Liver (tissue), 9 donors: Measurements from ENCODE around the gene THSD4. TPM values are rescaled to one million over a fixed set of nuclear protein-coding genes. Genes with fewer than 3 reads are reported as not detected.

Experiments
- DNase-seq: peaks from one replicate; pipeline ENCODE4 v3.0.0-alpha.2; 2017; ENCODE audit warnings: low spot score
- H3K27ac ChIP-seq, 2 donors: one replicate each; pipeline ENCODE4 v1.7.0; 2013; ENCODE audit warnings: inconsistent platforms in 2 of 2, low read length in 2 of 2, control low read depth in 1 of 2, low read depth in 1 of 2, mild to moderate bottlenecking in 1 of 2
- H3K27me3 ChIP-seq, 4 donors: one replicate each; pipeline versions ENCODE4 v1.6.1 to v1.7.0; 2013; ENCODE audit warnings: low read length in 3 of 4, inconsistent platforms in 1 of 4, mild to moderate bottlenecking in 1 of 4, moderate library complexity in 1 of 4; ENCODE audit not compliant: control insufficient read depth in 4 of 4, insufficient read depth in 4 of 4
- H3K36me3 ChIP-seq, 4 donors: one replicate each; pipeline versions ENCODE4 v1.6.1 to v1.7.0; 2013; ENCODE audit warnings: low read length in 3 of 4, mild to moderate bottlenecking in 3 of 4, low read depth in 1 of 4, moderate library complexity in 1 of 4; ENCODE audit not compliant: control insufficient read depth in 4 of 4, insufficient read depth in 3 of 4
- H3K4me1 ChIP-seq, 4 donors: one replicate each; pipeline versions ENCODE4 v1.6.1 to v1.7.0; 2013; ENCODE audit warnings: low read length in 3 of 4, mild to moderate bottlenecking in 3 of 4, moderate library complexity in 1 of 4; ENCODE audit not compliant: control insufficient read depth in 4 of 4, insufficient read depth in 4 of 4
- H3K4me3 ChIP-seq, 3 donors: one replicate each; pipeline versions ENCODE4 v1.6.1 to v1.7.0; 2013; ENCODE audit warnings: low read length in 3 of 3, control low read depth in 1 of 3, low read depth in 1 of 3, mild to moderate bottlenecking in 1 of 3
- H3K9ac ChIP-seq, 2 donors: one replicate each; pipeline ENCODE4 v1.7.0; 2013; ENCODE audit warnings: low read length in 2 of 2, mild to moderate bottlenecking in 2 of 2, moderate library complexity in 2 of 2, control low read depth in 1 of 2, low read depth in 1 of 2
- H3K9me3 ChIP-seq, 4 donors: one replicate each; pipeline versions ENCODE4 v1.6.1 to v1.7.0; 2013; ENCODE audit warnings: low read length in 3 of 4; ENCODE audit not compliant: control insufficient read depth in 4 of 4
- CTCF ChIP-seq: fragments of 150-350 bp; IDR thresholded peaks from 2 replicates; pipeline ENCODE4 v1.5.1; 2017; ENCODE audit warnings: improper control_type of control experiment, low read depth, low read length; ENCODE audit not compliant: missing input control
- EGR1 ChIP-seq, 2 donors: IDR thresholded peaks; 2 replicates each; pipeline ENCODE4 v1.6.1; 2016 to 2018; ENCODE audit warnings: antibody characterized with exemption in 2 of 2, low read depth in 2 of 2
- FOXA1 ChIP-seq: IDR thresholded peaks from 2 replicates; pipeline ENCODE4 v1.6.1; 2016; ENCODE audit warnings: antibody characterized with exemption
- FOXA2 ChIP-seq: IDR thresholded peaks from 2 replicates; pipeline ENCODE4 v1.6.1; 2016; ENCODE audit warnings: antibody characterized with exemption
- GABPA ChIP-seq, 2 donors: IDR thresholded peaks in 1 of 2; conservative IDR thresholded peaks in 1 of 2; 2 replicates each; pipeline ENCODE4 v1.6.1; 2016; ENCODE audit warnings: antibody characterized with exemption in 2 of 2, mild to moderate bottlenecking in 1 of 2, moderate library complexity in 1 of 2
- HNF4A ChIP-seq, 2 donors: conservative IDR thresholded peaks; 2 replicates each; pipeline ENCODE4 v1.6.1; 2016; ENCODE audit warnings: antibody characterized with exemption in 2 of 2, mild to moderate bottlenecking in 2 of 2
- HNF4G ChIP-seq: IDR thresholded peaks from 2 replicates; pipeline ENCODE4 v1.6.1; 2016; ENCODE audit warnings: antibody characterized with exemption
- JUND ChIP-seq, 2 donors: IDR thresholded peaks; 2 replicates each; pipeline ENCODE4 v1.6.1; 2016; ENCODE audit warnings: antibody characterized with exemption in 2 of 2
- MAX ChIP-seq: IDR thresholded peaks from 2 replicates; pipeline ENCODE4 v1.6.1; 2016; ENCODE audit warnings: antibody characterized with exemption
- NR2F2 ChIP-seq: IDR thresholded peaks from 2 replicates; pipeline ENCODE4 v1.6.1; 2016; ENCODE audit warnings: antibody characterized with exemption
- RAD21 ChIP-seq, 2 donors: IDR thresholded peaks; 2 replicates each; pipeline ENCODE4 v1.6.1; 2016; ENCODE audit warnings: antibody characterized with exemption in 2 of 2, mild to moderate bottlenecking in 2 of 2
- SP1 ChIP-seq: IDR thresholded peaks from 2 replicates; pipeline ENCODE4 v1.6.1; 2018; ENCODE audit warnings: antibody characterized with exemption, mild to moderate bottlenecking
- TAF1 ChIP-seq: conservative IDR thresholded peaks from 2 replicates; pipeline ENCODE4 v1.6.1; 2016; ENCODE audit warnings: antibody characterized with exemption, mild to moderate bottlenecking
- YY1 ChIP-seq: IDR thresholded peaks from 2 replicates; pipeline ENCODE4 v1.6.1; 2016; ENCODE audit warnings: antibody characterized with exemption, mild to moderate bottlenecking
- WGBS: extraction: QIAGEN DNeasy Blood & Tissue Kit; methylation state at CpG from one replicate; pipeline ENCODE4 v1.1.7; 2013; 5-methylcytosine and 5-hydroxymethylcytosine counted together
- polyA plus RNA-seq, 2 donors: library from polyadenylated mRNA; stranded (reverse) in 1 of 2; unstranded in 1 of 2; fragments of 200-250 nt in 1 of 2; fragments of >200 nt in 1 of 2; fragmentation: Nextera tagmentation in 1 of 2; extraction: Ambion mirVana in 1 of 2; gene quantifications; one replicate each; pipeline versions ENCODE4 v1.2.1 to v1.2.3, GENCODE V29; 2013 to 2015
- total RNA-seq, 2 donors: library from RNA; depleted of rRNA; stranded (reverse); fragments of >200 nt; gene quantifications; one replicate each; pipeline ENCODE4 v1.2.3, GENCODE V29; 2014
- TF ChIP-seq, protein P1 (sequence below): IDR thresholded peaks from 2 replicates; pipeline ENCODE4 v1.6.1; 2016; ENCODE audit warnings: antibody characterized with exemption
- TF ChIP-seq, protein P2 (sequence below): IDR thresholded peaks from 2 replicates; pipeline ENCODE4 v1.6.1; 2016; ENCODE audit warnings: antibody characterized with exemption
- TF ChIP-seq, protein P3 (sequence below): IDR thresholded peaks from 2 replicates; pipeline ENCODE4 v1.6.1; 2016; ENCODE audit warnings: antibody characterized with exemption, mild to moderate bottlenecking
- donor health status: healthy.
- donor health status: healthy.
- donor health status: healthy.
- donor health status: healthy.
- donor health status: healthy.

The THSD4 gene
- total and polyA plus RNA-seq, 4 donors = 0.23 to 11.5 (median 1.9) TPM

DNA sequence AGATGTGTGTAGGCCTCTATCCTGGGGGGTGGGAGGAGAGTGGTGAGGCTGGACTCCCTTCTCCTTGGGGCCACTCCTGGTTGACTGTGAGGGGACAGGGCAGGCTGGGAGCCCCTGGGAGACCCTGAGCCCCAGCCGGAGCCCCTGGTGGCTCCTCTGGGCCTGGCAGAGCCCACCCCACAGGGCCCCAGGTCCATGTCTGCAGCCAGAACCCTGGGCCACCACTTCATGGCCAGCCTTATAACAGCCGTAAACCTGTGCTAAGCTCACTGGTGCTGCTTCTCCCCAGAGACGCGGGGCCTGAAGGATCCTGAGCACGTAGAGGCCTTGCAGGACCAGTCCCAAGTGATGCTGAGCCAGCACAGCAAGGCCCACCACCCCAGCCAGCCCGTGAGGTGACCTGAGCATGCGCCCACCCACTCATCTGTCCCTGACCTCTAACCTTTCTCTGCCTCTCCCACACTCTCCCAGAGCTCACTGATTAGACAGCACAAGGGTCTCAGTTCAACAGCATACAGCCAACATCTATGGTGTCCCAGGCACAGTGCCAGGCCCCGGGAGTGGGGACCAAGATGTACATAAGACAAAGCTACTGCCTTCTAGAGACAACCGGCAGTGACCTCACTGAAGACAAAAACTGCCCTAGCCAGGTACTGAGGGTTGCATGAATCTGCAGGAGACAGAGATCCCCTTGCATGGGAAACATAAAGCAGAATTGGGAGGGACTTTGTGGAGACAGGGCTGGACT is 698.6 kb downstream of the THSD4 start:
- H3K27ac ChIP-seq = no peak overlapping the region
- peaks cover 0 to 3% (median 1%) of the 10 kb centered on the region in 4 donors for H3K9me3 ChIP-seq
- H3K4me3 ChIP-seq = no peak overlapping the region
- 91% methylated on average over 9 of the region's 9 CpGs for WGBS
- no peak overlapping the region for H3K9ac ChIP-seq
- no peak for DNase-seq
- TF ChIP-seq FOXA2 (no peak), GABPA (IDR thresholded peaks at IDR 0.05 in 1 of 2, conservative IDR thresholded peaks at IDR 0.05 in 1 of 2) (no peak), HNF4G (no peak), EGR1 (IDR thresholded peaks at IDR 0.05; ENCODE audit: low read depth in 2 of 2) (no peak), FOXA1 (no peak), JUND (IDR thresholded peaks at IDR 0.05) (no peak), MAX (no peak), TAF1 (no peak), YY1 (no peak), SP1 (no peak), HNF4A (conservative IDR thresholded peaks at IDR 0.05) (no peak), CTCF (no peak), NR2F2 (no peak), RAD21 (IDR thresholded peaks at IDR 0.05) (no peak)
- TF ChIP-seq, protein P1, sequence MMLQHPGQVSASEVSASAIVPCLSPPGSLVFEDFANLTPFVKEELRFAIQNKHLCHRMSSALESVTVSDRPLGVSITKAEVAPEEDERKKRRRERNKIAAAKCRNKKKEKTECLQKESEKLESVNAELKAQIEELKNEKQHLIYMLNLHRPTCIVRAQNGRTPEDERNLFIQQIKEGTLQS = no peak
- TF ChIP-seq, protein P2, sequence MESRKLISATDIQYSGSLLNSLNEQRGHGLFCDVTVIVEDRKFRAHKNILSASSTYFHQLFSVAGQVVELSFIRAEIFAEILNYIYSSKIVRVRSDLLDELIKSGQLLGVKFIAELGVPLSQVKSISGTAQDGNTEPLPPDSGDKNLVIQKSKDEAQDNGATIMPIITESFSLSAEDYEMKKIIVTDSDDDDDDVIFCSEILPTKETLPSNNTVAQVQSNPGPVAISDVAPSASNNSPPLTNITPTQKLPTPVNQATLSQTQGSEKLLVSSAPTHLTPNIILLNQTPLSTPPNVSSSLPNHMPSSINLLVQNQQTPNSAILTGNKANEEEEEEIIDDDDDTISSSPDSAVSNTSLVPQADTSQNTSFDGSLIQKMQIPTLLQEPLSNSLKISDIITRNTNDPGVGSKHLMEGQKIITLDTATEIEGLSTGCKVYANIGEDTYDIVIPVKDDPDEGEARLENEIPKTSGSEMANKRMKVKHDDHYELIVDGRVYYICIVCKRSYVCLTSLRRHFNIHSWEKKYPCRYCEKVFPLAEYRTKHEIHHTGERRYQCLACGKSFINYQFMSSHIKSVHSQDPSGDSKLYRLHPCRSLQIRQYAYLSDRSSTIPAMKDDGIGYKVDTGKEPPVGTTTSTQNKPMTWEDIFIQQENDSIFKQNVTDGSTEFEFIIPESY = no peak
- TF ChIP-seq, protein P3, sequence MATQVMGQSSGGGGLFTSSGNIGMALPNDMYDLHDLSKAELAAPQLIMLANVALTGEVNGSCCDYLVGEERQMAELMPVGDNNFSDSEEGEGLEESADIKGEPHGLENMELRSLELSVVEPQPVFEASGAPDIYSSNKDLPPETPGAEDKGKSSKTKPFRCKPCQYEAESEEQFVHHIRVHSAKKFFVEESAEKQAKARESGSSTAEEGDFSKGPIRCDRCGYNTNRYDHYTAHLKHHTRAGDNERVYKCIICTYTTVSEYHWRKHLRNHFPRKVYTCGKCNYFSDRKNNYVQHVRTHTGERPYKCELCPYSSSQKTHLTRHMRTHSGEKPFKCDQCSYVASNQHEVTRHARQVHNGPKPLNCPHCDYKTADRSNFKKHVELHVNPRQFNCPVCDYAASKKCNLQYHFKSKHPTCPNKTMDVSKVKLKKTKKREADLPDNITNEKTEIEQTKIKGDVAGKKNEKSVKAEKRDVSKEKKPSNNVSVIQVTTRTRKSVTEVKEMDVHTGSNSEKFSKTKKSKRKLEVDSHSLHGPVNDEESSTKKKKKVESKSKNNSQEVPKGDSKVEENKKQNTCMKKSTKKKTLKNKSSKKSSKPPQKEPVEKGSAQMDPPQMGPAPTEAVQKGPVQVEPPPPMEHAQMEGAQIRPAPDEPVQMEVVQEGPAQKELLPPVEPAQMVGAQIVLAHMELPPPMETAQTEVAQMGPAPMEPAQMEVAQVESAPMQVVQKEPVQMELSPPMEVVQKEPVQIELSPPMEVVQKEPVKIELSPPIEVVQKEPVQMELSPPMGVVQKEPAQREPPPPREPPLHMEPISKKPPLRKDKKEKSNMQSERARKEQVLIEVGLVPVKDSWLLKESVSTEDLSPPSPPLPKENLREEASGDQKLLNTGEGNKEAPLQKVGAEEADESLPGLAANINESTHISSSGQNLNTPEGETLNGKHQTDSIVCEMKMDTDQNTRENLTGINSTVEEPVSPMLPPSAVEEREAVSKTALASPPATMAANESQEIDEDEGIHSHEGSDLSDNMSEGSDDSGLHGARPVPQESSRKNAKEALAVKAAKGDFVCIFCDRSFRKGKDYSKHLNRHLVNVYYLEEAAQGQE = no peak
- no peaks in the 10 kb centered on the region for H3K36me3 ChIP-seq
- no peaks in the 10 kb centered on the region for H3K4me1 ChIP-seq
- peaks cover 0 to under 1% (median 0%) of the 10 kb centered on the region in 4 donors for H3K27me3 ChIP-seq
